Measurements from ENCODE around the gene PDZK1. TPM values are rescaled to one million over a fixed set of nuclear protein-coding genes. Genes with fewer than 3 reads are reported as not detected.

The PDZK1 gene
- total RNA-seq, 1 experiment from 2014 or later: 0.52 TPM

DNA sequence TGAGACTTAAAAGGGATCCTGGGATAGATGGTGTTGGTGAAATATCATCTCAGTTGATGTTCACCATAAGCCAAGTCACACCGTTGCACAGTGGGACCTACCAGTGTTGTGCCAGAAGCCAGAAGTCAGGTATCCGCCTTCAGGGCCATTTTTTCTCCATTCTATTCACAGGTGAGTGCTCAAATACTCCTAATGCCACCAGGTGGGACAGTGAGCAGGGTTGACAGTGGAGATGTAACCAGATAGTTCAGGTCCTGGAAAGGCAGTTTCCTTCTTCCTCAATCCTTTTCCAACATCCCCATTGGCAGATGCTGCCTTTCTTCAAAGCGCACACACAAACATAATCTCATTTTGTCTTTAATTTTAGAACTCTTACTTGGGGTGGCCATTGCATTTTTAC is 23.7 kb upstream of the PDZK1 start:
- Histone ChIP-seq H3K27ac (ENCODE audit: low read depth, low read length, poor library complexity, severe bottlenecking) (no peak overlapping the region), H3K4me1 (ENCODE audit: insufficient read depth, low read length, poor library complexity, severe bottlenecking) (no peaks in the 10 kb centered on the region), H3K9me3 (ENCODE audit: low read depth, low read length, poor library complexity, severe bottlenecking) (no peaks in the 10 kb centered on the region), H3K27me3 (replicated peaks; ENCODE audit: insufficient read depth, low read depth, low read length, poor library complexity) (no peaks in the 10 kb centered on the region), H3K4me3 (ENCODE audit: low read depth, low read length, poor library complexity, severe bottlenecking) (no peak overlapping the region), H3K36me3 (ENCODE audit: insufficient read depth, low read length, poor library complexity, severe bottlenecking) (no peaks in the 10 kb centered on the region)
- BruUV-seq (replicated peaks): no TSS peak
- POLR2A ChIA-PET (ENCODE audit: low non-redundant PET): no interaction called here
- CTCF ChIA-PET: no interaction called here
- TF ChIP-seq, protein P1, sequence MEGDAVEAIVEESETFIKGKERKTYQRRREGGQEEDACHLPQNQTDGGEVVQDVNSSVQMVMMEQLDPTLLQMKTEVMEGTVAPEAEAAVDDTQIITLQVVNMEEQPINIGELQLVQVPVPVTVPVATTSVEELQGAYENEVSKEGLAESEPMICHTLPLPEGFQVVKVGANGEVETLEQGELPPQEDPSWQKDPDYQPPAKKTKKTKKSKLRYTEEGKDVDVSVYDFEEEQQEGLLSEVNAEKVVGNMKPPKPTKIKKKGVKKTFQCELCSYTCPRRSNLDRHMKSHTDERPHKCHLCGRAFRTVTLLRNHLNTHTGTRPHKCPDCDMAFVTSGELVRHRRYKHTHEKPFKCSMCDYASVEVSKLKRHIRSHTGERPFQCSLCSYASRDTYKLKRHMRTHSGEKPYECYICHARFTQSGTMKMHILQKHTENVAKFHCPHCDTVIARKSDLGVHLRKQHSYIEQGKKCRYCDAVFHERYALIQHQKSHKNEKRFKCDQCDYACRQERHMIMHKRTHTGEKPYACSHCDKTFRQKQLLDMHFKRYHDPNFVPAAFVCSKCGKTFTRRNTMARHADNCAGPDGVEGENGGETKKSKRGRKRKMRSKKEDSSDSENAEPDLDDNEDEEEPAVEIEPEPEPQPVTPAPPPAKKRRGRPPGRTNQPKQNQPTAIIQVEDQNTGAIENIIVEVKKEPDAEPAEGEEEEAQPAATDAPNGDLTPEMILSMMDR (conservative IDR thresholded peaks at IDR 0.05; ENCODE audit: low read depth, low read length): no peak
- TF ChIP-seq EZH2 (IDR thresholded peaks at IDR 0.05; ENCODE audit: borderline replicate concordance, low read depth, low read length, poor library complexity, severe bottlenecking): no peak
- intact Hi-C loops (cut with micrococcal nuclease; ENCODE audit: unreplicated experiment): no loop called here
- no peak for DNase-seq (ENCODE audit: low spot score)

DNA sequence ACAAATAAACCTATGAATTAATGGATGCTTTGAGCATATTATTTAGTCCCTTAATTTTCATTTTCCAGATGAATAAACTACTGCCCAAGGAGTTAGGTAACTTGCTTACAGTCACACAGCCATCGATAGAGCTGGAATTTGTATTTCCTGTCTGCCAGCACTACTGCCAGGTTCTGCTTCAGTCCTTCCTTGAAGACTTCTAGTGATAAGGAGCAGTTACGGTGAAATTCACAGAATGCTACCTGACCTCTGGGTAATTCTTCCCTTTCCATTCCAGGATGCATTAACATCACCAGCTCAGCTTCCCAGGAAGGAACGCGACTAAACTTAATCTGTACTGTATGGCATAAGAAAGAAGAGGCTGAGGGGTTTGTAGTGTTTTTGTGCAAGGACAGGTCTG is 23.3 kb upstream of the PDZK1 start:
- CTCF ChIA-PET: no interaction called here
- no peak for DNase-seq (ENCODE audit: low spot score)
- TF ChIP-seq EZH2 (IDR thresholded peaks at IDR 0.05; ENCODE audit: borderline replicate concordance, low read depth, low read length, poor library complexity, severe bottlenecking): no peak
- TF ChIP-seq, protein P1 (conservative IDR thresholded peaks at IDR 0.05; ENCODE audit: low read depth, low read length): no peak
- POLR2A ChIA-PET (ENCODE audit: low non-redundant PET): no interaction called here
- BruUV-seq (replicated peaks): no TSS peak
- Histone ChIP-seq H3K4me3 (ENCODE audit: low read depth, low read length, poor library complexity, severe bottlenecking) (no peak overlapping the region), H3K4me1 (ENCODE audit: insufficient read depth, low read length, poor library complexity, severe bottlenecking) (no peaks in the 10 kb centered on the region), H3K9me3 (ENCODE audit: low read depth, low read length, poor library complexity, severe bottlenecking) (no peaks in the 10 kb centered on the region), H3K27me3 (replicated peaks; ENCODE audit: insufficient read depth, low read depth, low read length, poor library complexity) (no peaks in the 10 kb centered on the region), H3K27ac (ENCODE audit: low read depth, low read length, poor library complexity, severe bottlenecking) (no peak overlapping the region), H3K36me3 (ENCODE audit: insufficient read depth, low read length, poor library complexity, severe bottlenecking) (no peaks in the 10 kb centered on the region)
- intact Hi-C loops (cut with micrococcal nuclease; ENCODE audit: unreplicated experiment): no loop called here

DNA sequence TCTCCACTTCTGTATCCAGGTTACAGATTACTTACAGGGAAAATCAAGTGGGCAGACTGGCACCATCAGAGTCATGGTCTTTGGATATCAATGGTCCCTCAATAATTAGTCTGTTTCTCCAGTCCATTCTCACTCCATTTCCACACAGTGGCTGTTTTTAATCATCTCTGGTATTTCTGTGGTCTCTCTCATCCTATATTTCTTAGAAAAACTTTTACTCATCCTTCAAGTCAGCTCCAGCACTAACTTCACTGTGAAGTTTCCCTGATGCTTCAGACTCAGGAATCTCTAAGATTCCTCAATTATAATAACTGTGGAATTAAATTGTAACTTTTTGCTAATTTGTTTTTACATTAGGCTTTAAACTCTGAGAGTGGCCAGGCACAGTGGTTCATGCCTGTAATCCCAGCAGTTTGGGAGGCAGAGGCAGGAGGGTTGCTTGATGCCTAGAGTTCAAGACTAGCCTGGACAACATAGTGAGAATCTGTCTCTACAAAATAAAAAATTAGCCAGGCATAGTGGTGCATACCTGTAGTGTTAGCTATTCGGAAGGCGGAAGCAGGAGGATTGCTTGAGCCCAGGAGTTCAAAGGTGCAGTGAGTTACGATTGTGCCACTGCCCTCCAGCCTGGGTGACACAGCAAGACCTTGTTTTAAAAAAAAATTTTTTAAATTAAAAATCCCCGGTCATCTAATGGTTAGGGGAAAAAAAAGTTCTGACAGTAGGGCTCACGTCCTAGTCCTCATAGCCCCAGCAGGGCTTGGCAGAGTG is 22.7 kb upstream of the PDZK1 start:
- no peak for DNase-seq (ENCODE audit: low spot score)
- ChIA-PET POLR2A (ENCODE audit: low non-redundant PET) (no interaction called here), CTCF (no interaction called here)
- Histone ChIP-seq H3K27me3 (replicated peaks; ENCODE audit: insufficient read depth, low read depth, low read length, poor library complexity) (no peaks in the 10 kb centered on the region), H3K27ac (ENCODE audit: low read depth, low read length, poor library complexity, severe bottlenecking) (no peak overlapping the region), H3K4me3 (ENCODE audit: low read depth, low read length, poor library complexity, severe bottlenecking) (no peak overlapping the region), H3K36me3 (ENCODE audit: insufficient read depth, low read length, poor library complexity, severe bottlenecking) (no peaks in the 10 kb centered on the region), H3K4me1 (ENCODE audit: insufficient read depth, low read length, poor library complexity, severe bottlenecking) (no peaks in the 10 kb centered on the region), H3K9me3 (ENCODE audit: low read depth, low read length, poor library complexity, severe bottlenecking) (no peaks in the 10 kb centered on the region)
- intact Hi-C loops (cut with micrococcal nuclease; ENCODE audit: unreplicated experiment): no loop called here
- no peak for TF ChIP-seq EZH2 (IDR thresholded peaks at IDR 0.05; ENCODE audit: borderline replicate concordance, low read depth, low read length, poor library complexity, severe bottlenecking)
- TF ChIP-seq, protein P1 (conservative IDR thresholded peaks at IDR 0.05; ENCODE audit: low read depth, low read length): no peak
- no TSS peak for BruUV-seq (replicated peaks)
